GM21529 (cell line): ENCODE results near the gene SLC16A12.

ENCODE experiments used
- ATAC-seq: cut with Tn5 transposase; IDR thresholded peaks from one replicate; pipeline ENCODE4 v1.9.1; 2021; ENCODE audit not compliant: unreplicated experiment

Gene SLC16A12

GRCh38 chr10:89515031-89515841 lies 20.2 kb downstream of the SLC16A12 start:
- ATAC-seq = no peak

GRCh38 chr10:89513206-89513605 lies 22.2 kb downstream of the SLC16A12 start:
- no peak for ATAC-seq

- no peak for ATAC-seq
Measured at GRCh38 chr10:89505640-89506275, 29.6 kb downstream of the SLC16A12 start.

GRCh38 chr10:89504691-89505090 lies 30.7 kb downstream of the SLC16A12 start:
- no peak for ATAC-seq

- no peak for ATAC-seq
Measured at GRCh38 chr10:89503652-89504370, 31.6 kb downstream of the SLC16A12 start.

GRCh38 chr10:89503151-89503550 lies 32.2 kb downstream of the SLC16A12 start:
- ATAC-seq = no peak

- no peak for ATAC-seq
Measured at GRCh38 chr10:89502549-89502948, 32.8 kb downstream of the SLC16A12 start.

GRCh38 chr10:89494575-89494974 lies 40.8 kb downstream of the SLC16A12 start:
- ATAC-seq = no peak

GRCh38 chr10:89494068-89494467 lies 41.3 kb downstream of the SLC16A12 start:
- ATAC-seq = no peak

- ATAC-seq = no peak
Measured at GRCh38 chr10:89491932-89492331, 43.5 kb downstream of the SLC16A12 start.

- no peak for ATAC-seq
Measured at GRCh38 chr10:89490596-89491335, 44.6 kb downstream of the SLC16A12 start.

GRCh38 chr10:89482256-89482655 lies 53.1 kb downstream of the SLC16A12 start:
- ATAC-seq = no peak

GRCh38 chr10:89481662-89482061 lies 53.7 kb downstream of the SLC16A12 start:
- ATAC-seq = no peak

GRCh38 chr10:89479771-89480446 lies 55.5 kb downstream of the SLC16A12 start:
- ATAC-seq = no peak

- ATAC-seq = no peak
Measured at GRCh38 chr10:89478739-89479654, 56.4 kb downstream of the SLC16A12 start.

GRCh38 chr10:89478085-89478738 lies 57.2 kb downstream of the SLC16A12 start:
- ATAC-seq = no peak

- no peak for ATAC-seq
Measured at GRCh38 chr10:89476150-89476549, 59.2 kb downstream of the SLC16A12 start.

- no peak for ATAC-seq
Measured at GRCh38 chr10:89475591-89475998, 59.8 kb downstream of the SLC16A12 start.

- no peak for ATAC-seq
Measured at GRCh38 chr10:89475125-89475524, 60.3 kb downstream of the SLC16A12 start.
